Fibroblast of mammary gland (primary cell): Measurements from ENCODE around the gene CCDC185.

Source experiments
- DNase-seq: peaks from one replicate; pipeline ENCODE4 v3.0.0-alpha.2; 2010; ENCODE audit warnings: low read depth
- H3K4me3 ChIP-seq: 2 replicates; pipeline ENCODE4 v1.5.1; 2011; ENCODE audit warnings: low read depth, mild to moderate bottlenecking, low read length, moderate library complexity; ENCODE audit not compliant: control insufficient read depth
- CTCF ChIP-seq: conservative IDR thresholded peaks from 2 replicates; pipeline ENCODE4 v1.5.1; 2011; ENCODE audit warnings: low read depth, low read length, inconsistent platforms; ENCODE audit not compliant: control insufficient read depth, insufficient read depth

Gene CCDC185

GRCh38 chr1:223393275-223394214 is at the start of gene CCDC185:
CCDC185 (plus strand) TSS chr1:223393415; CDS start chr1:223393476, 61 bp downstream.
- DNase-seq: no peak
- no peak for TF ChIP-seq CTCF
- H3K4me3 ChIP-seq: no peak within 1 kb of the TSS

- no peak for TF ChIP-seq CTCF
- no peak for DNase-seq
- no peak overlapping the region for H3K4me3 ChIP-seq
These were observed 49.5 kb upstream of the CCDC185 start for GRCh38 chr1:223343692-223344091.

GRCh38 chr1:223344491-223344890 is 48.7 kb upstream of the CCDC185 start:
- no peak overlapping the region for H3K4me3 ChIP-seq
- DNase-seq: no peak
- TF ChIP-seq CTCF: no peak

GRCh38 chr1:223345720-223346119 is 47.5 kb upstream of the CCDC185 start:
- DNase-seq: no peak
- H3K4me3 ChIP-seq: no peak overlapping the region
- no peak for TF ChIP-seq CTCF

GRCh38 chr1:223346311-223346710 is 46.9 kb upstream of the CCDC185 start:
- H3K4me3 ChIP-seq: no peak overlapping the region
- no peak for DNase-seq
- TF ChIP-seq CTCF: no peak

GRCh38 chr1:223347583-223347982 is 45.6 kb upstream of the CCDC185 start:
- H3K4me3 ChIP-seq: no peak overlapping the region
- no peak for TF ChIP-seq CTCF
- no peak for DNase-seq
